Activated CD8-positive, alpha-beta T cell treated with anti-CD3 and anti-CD28 coated beads for 36 hours (primary cell): ENCODE data around the gene SNRPD2. TPM values are rescaled to one million over a fixed set of nuclear protein-coding genes. Genes with fewer than 3 reads are reported as not detected.
A peak's percentile ranks its signal among the peaks of the same experiment; 100 is the strongest.

Experiments used
- ATAC-seq: fragments of 200-7000 bp; cut with Tn5 transposase; one replicate; pipeline ENCODE4 v1.10.0; 2021; ENCODE audit warnings: mild to moderate bottlenecking, moderate library complexity
- CTCF ChIA-PET: fragments of 350-600 bp; sonication (Branson Sonifier 250); formaldehyde crosslinking; loops from one replicate; lab custom pipeline; 2021; ENCODE audit warnings: antibody characterized with exemption; lab: Charles Lee
- POLR2A ChIA-PET: fragments of 350-600 bp; sonication (Branson Sonifier 250); formaldehyde crosslinking; loops from one replicate; lab custom pipeline; 2021; ENCODE audit warnings: antibody characterized with exemption; lab: Charles Lee
- DNase-seq: peaks from one replicate; pipeline ENCODE4 v3.0.0-alpha.2; 2020
- H3K27ac Mint-ChIP-seq: one replicate; pipeline ENCODE4 v1.8.0; 2021; ENCODE audit warnings: mild to moderate bottlenecking, mixed read lengths
- H3K27me3 Mint-ChIP-seq: one replicate; pipeline ENCODE4 v1.8.0; 2021; ENCODE audit warnings: mixed read lengths
- H3K36me3 Mint-ChIP-seq: one replicate; pipeline ENCODE4 v1.8.0; 2021; ENCODE audit warnings: low read depth, mixed read lengths
- H3K4me1 Mint-ChIP-seq: one replicate; pipeline ENCODE4 v1.8.0; 2021; ENCODE audit warnings: low read depth, mixed read lengths
- H3K4me3 Mint-ChIP-seq: one replicate; pipeline ENCODE4 v1.8.0; 2021; ENCODE audit warnings: mild to moderate bottlenecking, moderate library complexity, mixed read lengths
- H3K9me3 Mint-ChIP-seq: one replicate; pipeline ENCODE4 v1.8.0; 2021; ENCODE audit warnings: mixed read lengths
- CTCF ChIP-seq: fragments of 200-600 bp; IDR thresholded peaks from one replicate; pipeline ENCODE4 v1.8.0; 2022; ENCODE audit warnings: antibody characterized with exemption, mild to moderate bottlenecking
- intact Hi-C: fragments of 100-400 bp; cut with micrococcal nuclease; formaldehyde crosslinking; loops from one replicate; pipeline ENCODE4 v1.10.0; 2022
- total RNA-seq, 2 experiments: library from RNA; stranded (reverse); gene quantifications; one replicate each; pipeline ENCODE4 v1.2.3, GENCODE V29; 2021

The SNRPD2 gene
- total RNA-seq, 2 experiments from 2014 or later: 918 to 967 TPM

DNA sequence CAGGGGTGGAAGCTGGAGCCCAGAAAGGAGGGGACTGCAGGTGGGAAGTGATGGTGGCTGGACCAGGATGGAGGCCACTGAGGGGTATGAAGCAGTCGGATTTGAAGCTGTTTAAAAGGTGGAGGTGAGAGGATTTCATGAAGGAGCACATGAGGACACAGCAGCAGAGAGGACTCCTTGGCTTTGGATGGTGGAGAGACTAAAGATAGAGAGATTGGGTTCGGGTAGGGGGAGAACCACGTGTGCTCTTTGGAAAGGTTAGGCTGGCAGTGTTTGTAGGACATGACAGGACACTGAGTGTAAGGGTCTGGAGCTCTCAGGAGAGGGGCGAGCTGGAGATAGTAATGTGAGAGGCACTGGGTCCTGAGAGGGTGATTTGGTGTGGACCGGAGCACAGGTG lies 8.8 kb downstream of the SNRPD2 start:
- CTCF ChIA-PET: interaction anchor here (0.9 to 9.0 kb wide), 3 partner anchors 8 to 380 kb away, joined by 3 to 101 read pairs (median 3); partner anchors contain the start of genes QPCTL and SNRPD2
- ATAC-seq: no peak
- DNase-seq: no peak

GRCh38 chr19:45682117-45682516 lies 9.6 kb downstream of the SNRPD2 start:
- Mint-ChIP-seq H3K27ac (no peak overlapping the region), H3K4me1 (peaks cover 13% of the 10 kb centered on the region), H3K36me3 (peaks cover 17% of the 10 kb centered on the region), H3K4me3 (peak overlapping the region; percentile 0), H3K27me3 (peaks cover 3% of the 10 kb centered on the region), H3K9me3 (no peaks in the 10 kb centered on the region)
- intact Hi-C loops: no loop called here
- TF ChIP-seq CTCF: no peak
- ChIA-PET CTCF (interaction anchor here (0.6 to 9.0 kb wide), 8 partner anchors 8 to 167 kb away, joined by 3 to 101 read pairs (median 4); partner anchors contain the start of genes QPCTL and SNRPD2), POLR2A (interaction anchor here (1.2 to 4.5 kb wide), 2 partner anchors 9 to 11 kb away, joined by 4 to 34 read pairs; partner anchors contain the start of genes QPCTL and SNRPD2)
- DNase-seq: no peak
- no peak for ATAC-seq

More for the DNA sequence above, 8.8 kb downstream of the SNRPD2 start:
- peaks cover 25% of the 10 kb centered on the region for H3K36me3 Mint-ChIP-seq
- no peak overlapping the region for H3K4me3 Mint-ChIP-seq
- TF ChIP-seq CTCF: no peak
- POLR2A ChIA-PET: interaction anchor here (1.2 to 4.5 kb wide), 2 partner anchors 8 to 12 kb away, joined by 4 to 34 read pairs; partner anchors contain the start of genes QPCTL and SNRPD2
- peaks cover 9% of the 10 kb centered on the region for H3K4me1 Mint-ChIP-seq
- intact Hi-C loops: no loop called here
- no peak overlapping the region for H3K27ac Mint-ChIP-seq
- no peaks in the 10 kb centered on the region for H3K9me3 Mint-ChIP-seq
- no peaks in the 10 kb centered on the region for H3K27me3 Mint-ChIP-seq

- Mint-ChIP-seq H3K27me3 (peaks cover 3% of the 10 kb centered on the region), H3K27ac (peak overlapping the region; percentile 46), H3K4me3 (peak overlapping the region; percentile 67), H3K9me3 (no peaks in the 10 kb centered on the region), H3K4me1 (peaks cover 17% of the 10 kb centered on the region), H3K36me3 (peaks cover 13% of the 10 kb centered on the region)
- POLR2A ChIA-PET: interaction anchor here (1.0 to 4.5 kb wide), 3 partner anchors 10 to 12 kb away, joined by 3 to 34 read pairs (median 3); partner anchors contain the start of genes QPCTL and SNRPD2
- DNase-seq (peak; percentile 91), ATAC-seq (peak; percentile 79)
- intact Hi-C loops: no loop called here
- peak; percentile 99 for TF ChIP-seq CTCF
- CTCF ChIA-PET: interaction anchor here (0.9 to 9.0 kb wide), 16 partner anchors 9 to 242 kb away, joined by 3 to 101 read pairs (median 4); partner anchors contain the start of genes QPCTL and SNRPD2
Observed at GRCh38 chr19:45681391-45682015, 10.2 kb downstream of the SNRPD2 start.

DNA sequence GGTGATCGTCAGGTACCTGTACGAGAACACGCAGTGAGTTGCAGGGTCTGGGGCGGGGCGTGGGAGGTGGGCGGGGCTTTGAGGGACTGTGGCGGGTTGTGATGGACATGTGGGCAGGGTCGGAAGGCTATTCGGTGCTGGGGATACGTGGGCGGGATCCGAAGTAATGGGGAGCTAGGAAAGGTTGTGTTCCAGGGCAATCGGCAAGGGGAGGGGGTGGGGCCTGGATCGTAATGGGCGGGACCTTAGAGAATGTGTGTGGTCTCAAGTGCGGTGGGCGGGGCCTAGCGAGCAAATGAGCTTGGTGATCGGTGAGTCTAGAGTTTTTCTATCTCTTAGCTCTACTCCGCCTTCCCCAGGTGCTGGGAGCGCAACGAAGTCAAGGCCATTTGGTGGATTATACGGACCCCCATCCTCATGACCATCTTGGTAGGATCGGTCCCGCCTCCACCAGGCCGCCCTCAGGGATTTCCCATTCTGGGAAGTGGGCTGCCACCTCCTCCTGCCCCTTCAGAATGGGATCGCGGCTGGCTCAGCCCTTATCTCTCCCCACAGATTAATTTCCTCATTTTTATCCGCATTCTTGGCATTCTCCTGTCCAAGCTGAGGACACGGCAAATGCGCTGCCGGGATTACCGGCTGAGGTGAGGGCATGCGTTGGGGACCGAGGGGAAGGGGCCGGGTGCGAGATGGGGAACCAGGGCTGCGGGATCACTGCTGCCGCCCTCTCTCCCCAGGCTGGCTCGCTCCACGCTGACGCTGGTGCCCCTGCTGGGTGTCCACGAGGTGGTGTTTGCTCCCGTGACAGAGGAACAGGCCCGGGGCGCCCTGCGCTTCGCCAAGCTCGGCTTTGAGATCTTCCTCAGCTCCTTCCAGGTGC lies 14.2 kb downstream of the SNRPD2 start:
- intact Hi-C loops: no loop called here
- TF ChIP-seq CTCF: no peak
- ChIA-PET POLR2A (interaction anchor here (0.6 to 3.8 kb wide), 7 partner anchors 10 to 36 kb away, joined by 3 to 30 read pairs (median 4); partner anchors contain the start of genes GIPR, QPCTL and SNRPD2), CTCF (interaction anchor here (1.0 to 9.0 kb wide), 11 partner anchors 8 to 238 kb away, joined by 3 to 101 read pairs (median 4); partner anchors contain the start of genes QPCTL, SIX5 and SNRPD2)
- ATAC-seq (peak; percentile 81), DNase-seq (peak; percentile 99)
- Mint-ChIP-seq H3K27me3 (peaks cover 3% of the 10 kb centered on the region), H3K4me3 (peak overlapping the region; percentile 69), H3K9me3 (no peaks in the 10 kb centered on the region), H3K4me1 (peaks cover 20% of the 10 kb centered on the region), H3K36me3 (peaks cover 4% of the 10 kb centered on the region), H3K27ac (peak overlapping the region; percentile 76)
